Fibroblast of the aortic adventitia (primary cell): ENCODE measurements around the gene TMEM150B. TPM values are rescaled to one million over a fixed set of nuclear protein-coding genes. Genes with fewer than 3 reads are reported as not detected.

Experiments used
- DNase-seq: peaks from one replicate; pipeline ENCODE4 v3.0.0-alpha.2; 2010; ENCODE audit warnings: low read depth
- H3K4me3 ChIP-seq: 2 replicates; pipeline ENCODE4 v1.5.1; 2011; ENCODE audit warnings: low read depth, mild to moderate bottlenecking, control low read depth, low read length, moderate library complexity
- CTCF ChIP-seq: IDR thresholded peaks from 2 replicates; pipeline ENCODE4 v1.5.1; 2011; ENCODE audit warnings: mild to moderate bottlenecking, low read length, control low read depth, inconsistent platforms; ENCODE audit not compliant: insufficient read depth
- total RNA-seq: library from RNA; depleted of rRNA; stranded (reverse); fragments of >200 nt; gene quantifications from 2 replicates; pipeline ENCODE4 v1.2.3, GENCODE V29; 2012; ENCODE audit warnings: low replicate concordance

Gene TMEM150B, protein sequence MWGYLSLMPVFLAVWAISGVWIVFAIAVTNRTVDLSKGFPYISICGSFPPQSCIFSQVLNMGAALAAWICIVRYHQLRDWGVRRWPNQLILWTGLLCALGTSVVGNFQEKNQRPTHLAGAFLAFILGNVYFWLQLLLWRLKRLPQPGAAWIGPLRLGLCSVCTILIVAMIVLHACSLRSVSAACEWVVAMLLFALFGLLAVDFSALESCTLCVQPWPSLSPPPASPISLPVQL
- total RNA-seq: not detected in 2 replicates

DNA sequence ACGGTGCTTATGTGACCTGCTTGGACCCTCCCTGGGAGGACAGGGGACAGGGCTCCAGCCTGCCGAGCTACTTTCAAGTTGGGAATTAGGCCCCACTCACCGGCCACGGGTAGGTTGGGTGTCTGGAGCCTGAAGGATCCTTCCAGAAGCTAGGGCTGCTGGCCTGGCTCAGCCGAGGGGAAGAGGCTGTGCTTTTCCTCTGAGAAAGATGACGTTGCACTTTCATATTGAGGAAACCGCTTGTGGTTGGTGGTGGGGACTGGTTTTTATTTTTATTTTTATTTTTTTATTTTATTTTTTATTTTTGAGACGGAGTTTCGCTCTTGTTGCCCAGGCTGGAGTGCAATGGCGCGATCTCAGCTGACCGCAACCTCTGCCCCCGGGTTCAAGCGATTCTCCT is at the start of gene TMEM150B:
TSS of gene TMEM150B (minus strand) at position 170 of the 400 bp plus-strand sequence. CDS start 4,305 bp downstream, outside the sequence.
- no peak within 1 kb of the TSS for H3K4me3 ChIP-seq
- no peak for DNase-seq
- no peak for TF ChIP-seq CTCF

DNA sequence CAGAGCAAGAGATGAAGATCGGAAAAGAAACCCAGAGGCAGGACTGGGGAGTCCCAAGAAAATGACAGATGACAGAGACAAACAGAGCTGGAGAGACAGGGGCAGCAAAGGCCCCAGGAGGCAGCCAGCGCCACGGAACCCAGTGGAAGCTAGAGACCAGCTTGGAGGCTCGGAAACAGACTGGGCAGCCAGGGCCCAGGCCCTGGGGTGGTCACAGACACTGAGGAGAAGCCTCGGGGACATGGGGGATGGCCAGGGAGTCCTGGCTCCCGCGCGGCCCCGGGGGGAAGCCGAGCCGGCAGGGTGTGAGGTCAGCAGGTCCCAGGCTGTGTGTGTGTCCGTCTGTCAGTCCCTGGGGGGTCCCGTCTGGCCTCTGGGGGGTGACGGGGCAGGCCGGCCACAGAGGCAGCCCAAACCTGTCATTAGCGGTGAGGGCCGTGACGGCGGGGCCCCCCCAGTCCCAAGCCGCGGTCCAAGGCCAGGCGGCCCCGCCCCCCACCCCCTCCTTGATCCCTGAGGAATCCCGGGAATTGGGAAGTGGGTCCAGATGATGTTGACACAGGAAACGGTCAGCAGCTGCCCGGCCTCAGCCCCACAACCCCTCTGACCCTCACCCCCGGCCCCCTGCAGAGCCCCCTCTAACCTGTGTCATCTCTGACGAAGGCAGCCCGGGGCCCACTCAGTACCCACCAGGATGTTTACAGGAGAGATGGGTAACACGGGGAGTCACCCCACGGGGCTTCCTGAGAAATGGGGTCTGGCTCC is 49.0 kb upstream of the TMEM150B start:
- peak; percentile 43 for DNase-seq
- no peak for TF ChIP-seq CTCF
- no peak overlapping the region for H3K4me3 ChIP-seq

GRCh38 chr19:55373306-55373992 is 48.3 kb upstream of the TMEM150B start:
- H3K4me3 ChIP-seq: no peak overlapping the region
- no peak for TF ChIP-seq CTCF
- no peak for DNase-seq

DNA sequence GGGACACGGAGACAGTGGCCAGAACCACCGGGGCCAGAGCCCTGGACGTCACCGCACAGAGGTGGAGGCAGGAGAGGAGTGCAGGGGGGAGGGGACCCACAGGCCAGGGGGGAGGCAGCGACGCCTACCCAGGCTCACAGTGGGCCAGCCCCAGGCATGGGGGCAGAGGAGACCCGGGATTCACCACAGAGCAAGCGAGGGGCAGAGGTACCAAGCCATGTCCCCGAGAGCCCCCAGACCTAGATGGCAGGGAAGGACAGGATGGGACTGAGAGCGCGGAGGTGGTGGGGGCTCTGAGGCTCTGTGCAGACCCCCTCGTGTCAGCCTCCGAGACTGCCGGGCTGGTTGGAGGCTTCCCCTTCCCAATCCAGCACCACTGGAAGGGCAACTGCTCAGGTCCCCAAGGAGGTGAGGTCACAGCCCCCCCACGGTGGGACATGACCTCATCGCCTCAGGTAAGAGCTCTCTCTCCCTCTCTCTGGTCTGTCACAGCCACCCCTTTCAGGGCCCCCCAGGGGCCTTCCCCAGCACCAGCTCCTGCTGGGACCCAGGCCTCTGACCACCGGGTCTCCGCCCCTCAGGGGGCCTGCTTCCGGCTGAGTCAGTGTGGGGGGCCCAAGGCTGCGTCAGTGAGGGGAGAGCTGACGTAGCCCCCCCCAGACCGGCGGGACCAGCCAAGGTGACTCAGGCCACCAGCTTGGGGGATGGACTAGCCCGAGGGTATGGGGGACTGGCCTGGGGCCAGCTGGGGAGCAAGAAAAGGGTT is 47.4 kb upstream of the TMEM150B start:
- peak; percentile 52 for DNase-seq
- no peak overlapping the region for H3K4me3 ChIP-seq
- TF ChIP-seq CTCF: no peak

DNA sequence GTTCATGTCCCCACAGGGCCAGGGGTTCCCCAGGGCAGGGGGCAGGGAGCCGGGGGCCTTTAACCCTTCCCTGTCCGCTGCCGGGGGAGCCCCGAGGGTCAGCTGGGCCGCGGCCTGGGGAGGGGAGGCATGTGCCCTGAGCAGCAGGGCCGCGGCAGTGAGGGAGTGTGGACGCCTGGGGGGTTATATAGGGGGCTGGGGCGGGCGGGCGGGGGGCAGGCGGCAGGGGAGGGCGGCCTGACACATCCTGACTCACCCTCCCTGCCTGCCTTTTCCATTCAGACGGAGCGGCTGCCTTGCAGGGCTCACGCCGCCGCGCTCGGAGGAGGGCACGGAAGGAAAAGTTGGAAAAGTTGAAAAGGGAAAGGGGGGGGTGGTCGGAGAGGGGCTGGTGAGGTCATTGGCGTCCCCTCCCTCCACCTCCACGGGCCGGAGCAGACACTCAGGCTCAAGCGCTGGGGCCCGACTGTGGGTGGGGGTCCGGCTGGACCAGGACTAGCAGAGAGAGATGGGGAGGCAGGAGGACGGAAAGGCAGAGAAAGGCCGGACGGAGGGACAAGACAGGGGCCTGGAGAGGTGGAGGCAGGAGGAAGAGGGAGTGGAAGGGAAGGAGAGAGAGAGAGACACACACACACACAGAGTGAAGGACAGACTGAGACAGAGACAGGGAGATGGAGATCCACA is 45.3 kb upstream of the TMEM150B start, which contains the start of gene IL11:
TSS of gene IL11 (minus strand) at position 159 of the 684 bp plus-strand sequence. CDS start at position 6, 153 bp downstream.
- no peak for TF ChIP-seq CTCF
- peak within 1 kb of the TSS; percentile 75 for H3K4me3 ChIP-seq
- peak; percentile 43 for DNase-seq
